ENCODE results near the gene FNDC11. TPM values are rescaled to one million over a fixed set of nuclear protein-coding genes. Genes with fewer than 3 reads are reported as not detected.

Gene FNDC11
- total RNA-seq, 2 experiments from 2014 or later: 0.41 to 3.0 TPM

DNA sequence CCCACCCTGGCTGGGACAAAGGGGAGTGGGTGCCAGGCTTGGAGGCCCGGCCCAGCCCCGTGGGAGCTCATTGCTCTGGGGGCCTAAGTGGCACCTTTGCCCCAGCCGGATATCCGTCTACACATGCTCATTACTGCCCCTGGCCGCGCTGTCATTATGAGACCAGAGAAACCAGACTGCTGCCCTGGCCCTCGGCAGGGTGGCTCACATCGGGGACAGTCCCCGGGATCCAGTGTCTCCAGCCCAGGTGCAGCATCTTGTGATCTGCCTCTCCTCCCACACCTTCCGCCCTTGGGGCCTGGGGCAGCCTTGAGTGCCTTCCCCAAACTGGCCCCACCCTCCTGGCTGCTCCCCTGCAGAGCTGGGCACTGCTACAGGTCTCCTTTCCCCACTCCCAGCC, 11.3 kb upstream of the FNDC11 start:
- no TSS peak for BruUV-seq (replicated peaks)
- no peak for DNase-seq (ENCODE audit: low spot score)
- no peaks in the 10 kb centered on the region for H3K79me2 ChIP-seq (ENCODE audit: insufficient read depth, low read depth, low read length)
- H3K9me3 ChIP-seq (ENCODE audit: low read length): no peaks in the 10 kb centered on the region
- no peak overlapping the region for H3K4me2 ChIP-seq (ENCODE audit: low read length)
- no peak overlapping the region for H3K27ac ChIP-seq (ENCODE audit: low read depth, low read length, poor library complexity, severe bottlenecking)
- no peaks in the 10 kb centered on the region for H4K20me1 ChIP-seq (ENCODE audit: insufficient read depth, low read length)
- TF ChIP-seq EZH2phosphoT487 (IDR thresholded peaks at IDR 0.05; ENCODE audit: borderline replicate concordance, low read depth, low read length) (no peak), CTCF (conservative IDR thresholded peaks at IDR 0.05; ENCODE audit: low read length) (no peak)
- intact Hi-C loops (cut with micrococcal nuclease; ENCODE audit: unreplicated experiment): no loop called here
- H3K36me3 ChIP-seq (ENCODE audit: insufficient read depth, low read length): no peaks in the 10 kb centered on the region
- no peaks in the 10 kb centered on the region for H3K9me2 ChIP-seq (ENCODE audit: insufficient read depth, low read length)
- H3K4me1 ChIP-seq (ENCODE audit: insufficient read depth, low read length, poor library complexity, severe bottlenecking): peaks cover 36% of the 10 kb centered on the region
- ChIA-PET CTCF (ENCODE audit: unreplicated experiment) (no interaction called here), POLR2A (interaction anchor here (1.6 kb wide), 1 partner anchor 99 kb away, joined by 4 read pairs; no protein-coding TSS in a partner anchor)
- no peak overlapping the region for H3K4me3 ChIP-seq (ENCODE audit: low read depth, low read length, poor library complexity, severe bottlenecking)
- H2AFZ ChIP-seq (ENCODE audit: low read length): no peak overlapping the region

DNA sequence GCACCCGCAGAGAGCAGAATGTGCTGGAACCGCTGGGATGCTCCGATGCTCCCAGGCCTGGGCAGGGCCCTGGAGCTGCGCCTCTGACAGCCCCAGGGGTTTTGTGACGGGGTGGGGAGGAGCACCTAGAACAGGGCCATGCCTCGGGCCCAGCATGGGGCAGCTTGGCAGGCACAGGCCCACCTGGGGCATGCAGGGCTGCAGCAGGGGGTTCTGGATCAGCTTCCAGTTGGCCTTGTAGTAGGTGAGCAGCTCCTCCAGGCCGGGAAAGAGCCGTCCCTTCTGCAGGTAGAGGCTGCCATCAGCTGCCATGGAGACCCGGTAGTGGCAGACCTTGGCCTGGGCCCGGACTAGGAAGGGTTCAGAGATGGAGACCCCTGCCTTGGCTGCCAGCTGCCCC, 10.8 kb upstream of the FNDC11 start:
- H2AFZ ChIP-seq (ENCODE audit: low read length): no peak overlapping the region
- H3K36me3 ChIP-seq (ENCODE audit: insufficient read depth, low read length): no peaks in the 10 kb centered on the region
- peaks cover 35% of the 10 kb centered on the region for H3K4me1 ChIP-seq (ENCODE audit: insufficient read depth, low read length, poor library complexity, severe bottlenecking)
- POLR2A ChIA-PET: interaction anchor here (0.6 to 1.6 kb wide), 2 partner anchors 99 to 103 kb away, joined by 3 to 4 read pairs; no protein-coding TSS in a partner anchor
- BruUV-seq (replicated peaks): no TSS peak
- CTCF ChIA-PET (ENCODE audit: unreplicated experiment): no interaction called here
- no peak overlapping the region for H3K27ac ChIP-seq (ENCODE audit: low read depth, low read length, poor library complexity, severe bottlenecking)
- intact Hi-C loops (cut with micrococcal nuclease; ENCODE audit: unreplicated experiment): no loop called here
- no peaks in the 10 kb centered on the region for H3K9me3 ChIP-seq (ENCODE audit: low read length)
- no peak overlapping the region for H3K4me3 ChIP-seq (ENCODE audit: low read depth, low read length, poor library complexity, severe bottlenecking)
- no peaks in the 10 kb centered on the region for H4K20me1 ChIP-seq (ENCODE audit: insufficient read depth, low read length)
- TF ChIP-seq CTCF (conservative IDR thresholded peaks at IDR 0.05; ENCODE audit: low read length) (no peak), EZH2phosphoT487 (IDR thresholded peaks at IDR 0.05; ENCODE audit: borderline replicate concordance, low read depth, low read length) (no peak)
- no peak for DNase-seq (ENCODE audit: low spot score)
- H3K79me2 ChIP-seq (ENCODE audit: insufficient read depth, low read depth, low read length): no peaks in the 10 kb centered on the region
- H3K4me2 ChIP-seq (ENCODE audit: low read length): no peak overlapping the region
- no peaks in the 10 kb centered on the region for H3K9me2 ChIP-seq (ENCODE audit: insufficient read depth, low read length)

DNA sequence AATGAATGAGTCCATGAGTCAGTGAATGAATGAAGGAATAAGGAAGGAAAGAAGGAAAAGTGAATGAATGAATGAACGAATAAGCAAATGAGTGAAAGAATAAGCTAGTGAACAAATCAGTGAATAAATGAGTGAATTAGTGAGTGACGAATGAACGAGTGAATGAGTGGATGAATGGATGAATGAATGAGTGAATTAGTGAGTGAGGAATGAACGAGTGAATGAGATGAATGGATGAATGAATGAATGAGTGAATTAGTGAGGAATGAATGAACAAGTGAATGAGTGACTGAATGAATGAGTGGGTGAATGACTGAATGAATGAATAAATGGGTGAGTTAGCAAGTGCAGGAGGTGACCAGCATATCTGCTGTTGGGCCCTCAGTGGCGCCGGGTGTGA, 10.2 kb upstream of the FNDC11 start:
- no peak overlapping the region for H2AFZ ChIP-seq (ENCODE audit: low read length)
- H3K9me3 ChIP-seq (ENCODE audit: low read length): no peaks in the 10 kb centered on the region
- H3K4me3 ChIP-seq (ENCODE audit: low read depth, low read length, poor library complexity, severe bottlenecking): no peak overlapping the region
- POLR2A ChIA-PET: interaction anchor here (0.6 to 1.6 kb wide), 2 partner anchors 98 to 102 kb away, joined by 3 to 4 read pairs; no protein-coding TSS in a partner anchor
- no peaks in the 10 kb centered on the region for H4K20me1 ChIP-seq (ENCODE audit: insufficient read depth, low read length)
- no peak for DNase-seq (ENCODE audit: low spot score)
- CTCF ChIA-PET (ENCODE audit: unreplicated experiment): interaction anchor here (0.6 kb wide), 1 partner anchor 303 kb away, joined by 4 read pairs; no protein-coding TSS in a partner anchor
- H3K4me2 ChIP-seq (ENCODE audit: low read length): no peak overlapping the region
- H3K9me2 ChIP-seq (ENCODE audit: insufficient read depth, low read length): no peaks in the 10 kb centered on the region
- no TSS peak for BruUV-seq (replicated peaks)
- intact Hi-C loops (cut with micrococcal nuclease; ENCODE audit: unreplicated experiment): no loop called here
- no peaks in the 10 kb centered on the region for H3K36me3 ChIP-seq (ENCODE audit: insufficient read depth, low read length)
- H3K79me2 ChIP-seq (ENCODE audit: insufficient read depth, low read depth, low read length): no peaks in the 10 kb centered on the region
- no peak for TF ChIP-seq EZH2phosphoT487 (IDR thresholded peaks at IDR 0.05; ENCODE audit: borderline replicate concordance, low read depth, low read length)
- TF ChIP-seq CTCF (conservative IDR thresholded peaks at IDR 0.05; ENCODE audit: low read length): no peak
- H3K27ac ChIP-seq (ENCODE audit: low read depth, low read length, poor library complexity, severe bottlenecking): no peak overlapping the region
- peaks cover 35% of the 10 kb centered on the region for H3K4me1 ChIP-seq (ENCODE audit: insufficient read depth, low read length, poor library complexity, severe bottlenecking)
